OCI-LY3 (cell line): ENCODE data around the gene UBE2R2.
A peak's percentile ranks its signal among the peaks of the same experiment; 100 is the strongest.

Source experiments
- H2AFZ ChIP-seq: fragments of 200-600, 300-600 bp; shearing (Covaris generic); 2 replicates; pipeline ENCODE4 v1.6.0; 2014; ENCODE audit warnings: antibody characterized with exemption, low read depth, low read length
- H3K27ac ChIP-seq: fragments of 200-600, 300-600 bp; sonication (generic); 2 replicates; pipeline ENCODE4 v1.5.1; 2014; ENCODE audit warnings: mild to moderate bottlenecking, low read length, moderate library complexity, mixed read lengths
- H3K27me3 ChIP-seq: fragments of 200-600, 300-600 bp; sonication (generic); 2 replicates; pipeline ENCODE4 v1.6.1; 2014; ENCODE audit warnings: low read depth, low read length, mixed read lengths
- H3K36me3 ChIP-seq: fragments of 200-600, 300-600 bp; sonication (generic); replicated peaks from 2 replicates; pipeline ENCODE3; 2014; ENCODE audit warnings: low read depth, low read length, mixed read lengths
- H3K4me1 ChIP-seq: fragments of 300-600, 200-600 bp; sonication (generic); 2 replicates; pipeline ENCODE4 v1.6.1; 2014; ENCODE audit warnings: low read length, mixed read lengths
- H3K4me2 ChIP-seq: fragments of 200-600, 300-600 bp; sonication (generic); 2 replicates; pipeline ENCODE4 v1.6.1; 2014; ENCODE audit warnings: low read length, mixed read lengths
- H3K4me3 ChIP-seq: fragments of 300-600, 200-600 bp; sonication (generic); 2 replicates; pipeline ENCODE4 v1.5.1; 2014; ENCODE audit warnings: antibody characterized with exemption, mild to moderate bottlenecking, low read length, moderate library complexity
- H3K79me2 ChIP-seq: fragments of 300-600, 200-600 bp; shearing (Covaris generic); 2 replicates; pipeline ENCODE4 v1.6.1; 2014; ENCODE audit warnings: mild to moderate bottlenecking, low read length, mixed read lengths
- H3K9ac ChIP-seq: fragments of 300-600, 200-600 bp; shearing (Covaris generic); 2 replicates; pipeline ENCODE4 v1.6.0; 2014; ENCODE audit warnings: mild to moderate bottlenecking, low read length, moderate library complexity
- H3K9me3 ChIP-seq: fragments of 200-600, 300-600 bp; shearing (Covaris generic); 2 replicates; pipeline ENCODE4 v1.6.1; 2014; ENCODE audit warnings: low read length, mixed read lengths; ENCODE audit not compliant: insufficient read depth
- H4K20me1 ChIP-seq: fragments of 200-600, 300-600 bp; sonication (generic); 2 replicates; pipeline ENCODE4 v1.6.1; 2016; ENCODE audit warnings: low read length, mixed read lengths; ENCODE audit not compliant: insufficient read depth
- CTCF ChIP-seq: fragments of 200-600, 300-600 bp; sonication (generic); IDR thresholded peaks from 2 replicates; pipeline ENCODE4 v1.5.1; 2014; ENCODE audit warnings: antibody characterized with exemption, low read length, low read depth
- EZH2phosphoT487 ChIP-seq: fragments of 200-600 bp; shearing (Covaris generic); IDR thresholded peaks from 2 replicates; pipeline ENCODE4 v1.6.1; 2018; ENCODE audit warnings: antibody characterized with exemption, mixed run types, low read depth

The UBE2R2 gene

GRCh38 chr9:33809506-33809905 lies 7.5 kb upstream of the UBE2R2 start:
- Histone ChIP-seq H4K20me1 (no peaks in the 10 kb centered on the region), H3K9me3 (no peaks in the 10 kb centered on the region), H3K4me1 (peaks cover 28% of the 10 kb centered on the region), H2AFZ (no peak overlapping the region), H3K27me3 (no peaks in the 10 kb centered on the region), H3K79me2 (no peaks in the 10 kb centered on the region), H3K4me2 (no peak overlapping the region), H3K9ac (no peak overlapping the region), H3K27ac (no peak overlapping the region), H3K36me3 (no peaks in the 10 kb centered on the region), H3K4me3 (no peak overlapping the region)
- no peak for TF ChIP-seq EZH2phosphoT487
- TF ChIP-seq CTCF = no peak

- peaks cover 23% of the 10 kb centered on the region for H3K79me2 ChIP-seq
- peak overlapping the region; percentile 54 for H3K4me2 ChIP-seq
- no peak for TF ChIP-seq EZH2phosphoT487
- peak; percentile 34 for TF ChIP-seq CTCF
- no peaks in the 10 kb centered on the region for H3K9me3 ChIP-seq
- peaks cover 40% of the 10 kb centered on the region for H3K4me1 ChIP-seq
- no peaks in the 10 kb centered on the region for H3K36me3 ChIP-seq
- no peak overlapping the region for H3K27ac ChIP-seq
- no peak overlapping the region for H3K4me3 ChIP-seq
- H3K27me3 ChIP-seq = no peaks in the 10 kb centered on the region
- no peak overlapping the region for H3K9ac ChIP-seq
- H4K20me1 ChIP-seq = peaks cover 7% of the 10 kb centered on the region
- peak overlapping the region; percentile 74 for H2AFZ ChIP-seq
Observed at GRCh38 chr9:33813712-33814641, 3.0 kb upstream of the UBE2R2 start.

- Histone ChIP-seq H3K36me3 (peaks cover 8% of the 10 kb centered on the region), H2AFZ (no peak overlapping the region), H3K4me2 (peak overlapping the region; percentile 98), H3K4me3 (peak overlapping the region; percentile 99), H3K9ac (peak overlapping the region; percentile 97; the same call in 1 of the 2 replicates), H3K27ac (peak overlapping the region; percentile 84), H3K4me1 (peaks cover 47% of the 10 kb centered on the region), H4K20me1 (peaks cover 25% of the 10 kb centered on the region), H3K27me3 (no peaks in the 10 kb centered on the region), H3K79me2 (peaks cover 41% of the 10 kb centered on the region), H3K9me3 (no peaks in the 10 kb centered on the region)
- TF ChIP-seq CTCF (no peak), EZH2phosphoT487 (no peak)
Observed at GRCh38 chr9:33815781-33816180, 1.2 kb upstream of the UBE2R2 start.

- Histone ChIP-seq H3K4me1 (peaks cover 47% of the 10 kb centered on the region), H3K79me2 (peaks cover 59% of the 10 kb centered on the region), H3K36me3 (peaks cover 8% of the 10 kb centered on the region), H3K4me3 (peak overlapping the region; percentile 99), H3K4me2 (peak overlapping the region; percentile 84), H3K27ac (peak overlapping the region; percentile 85), H3K9ac (peak overlapping the region; percentile 95), H2AFZ (0 out of 2 replicates have a peak overlapping the region, but pooled peaks have one; percentile 59), H4K20me1 (peaks cover 40% of the 10 kb centered on the region), H3K27me3 (no peaks in the 10 kb centered on the region), H3K9me3 (no peaks in the 10 kb centered on the region)
- no peak for TF ChIP-seq EZH2phosphoT487
- TF ChIP-seq CTCF = no peak
Observed at GRCh38 chr9:33817327-33818166, 587 bp downstream of the UBE2R2 start.
